T-helper 1 cell treated with Interleukin-12 subunit alpha and Interleukin-12 subunit beta and Interleukin-4 antibody, amounts not matched to agents 30 ng/mL and 1 ng/mL, for 36 hours (primary cell): Measurements from ENCODE around the gene KCNIP3. TPM values are rescaled to one million over a fixed set of nuclear protein-coding genes. Genes with fewer than 3 reads are reported as not detected.

Experiments
- intact Hi-C: fragments of 100-400 bp; cut with micrococcal nuclease; formaldehyde crosslinking; loops from one replicate; pipeline ENCODE4 v1.15.1; 2024
- total RNA-seq: library from RNA; stranded (reverse); gene quantifications from 2 replicates; pipeline ENCODE4 v1.2.3, GENCODE V29; 2022

The KCNIP3 gene
- total RNA-seq, 1 donor from 2014 or later, result not detected

DNA sequence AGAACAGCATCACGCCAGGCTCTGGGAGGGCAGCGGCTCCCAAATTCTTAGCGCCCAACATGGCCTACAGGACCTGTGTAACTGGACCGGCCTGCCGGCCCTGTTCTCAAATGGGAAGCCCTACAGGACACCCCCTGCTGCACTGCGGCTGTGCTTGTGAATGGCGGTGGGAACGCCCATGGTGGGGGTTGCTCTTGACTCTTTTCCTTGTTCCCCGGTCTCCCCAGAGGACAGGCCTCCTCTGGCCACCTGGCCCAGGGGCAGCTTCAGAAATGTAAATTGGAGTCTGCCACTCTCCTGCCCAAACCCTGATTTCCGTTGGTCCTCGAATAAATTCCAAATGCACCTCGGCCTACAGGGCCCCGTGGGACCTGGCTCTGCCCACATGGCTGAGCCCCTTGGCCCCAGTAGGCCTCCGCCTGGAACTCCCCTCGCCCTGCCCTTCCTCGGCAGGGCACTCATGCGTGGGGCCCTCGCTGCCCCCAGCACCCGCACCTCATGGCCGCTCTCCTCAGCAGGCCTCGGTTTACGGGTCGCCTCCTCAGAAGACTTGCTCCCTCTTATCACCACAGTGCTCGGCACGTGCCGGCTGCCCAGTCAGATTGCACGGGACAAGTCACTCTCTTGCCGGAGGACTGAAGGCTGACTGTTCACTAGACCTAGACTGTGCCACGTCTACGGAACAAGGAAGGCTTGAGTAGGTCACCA, 29.4 kb downstream of the KCNIP3 start:
- intact Hi-C loops, result no loop called here

DNA sequence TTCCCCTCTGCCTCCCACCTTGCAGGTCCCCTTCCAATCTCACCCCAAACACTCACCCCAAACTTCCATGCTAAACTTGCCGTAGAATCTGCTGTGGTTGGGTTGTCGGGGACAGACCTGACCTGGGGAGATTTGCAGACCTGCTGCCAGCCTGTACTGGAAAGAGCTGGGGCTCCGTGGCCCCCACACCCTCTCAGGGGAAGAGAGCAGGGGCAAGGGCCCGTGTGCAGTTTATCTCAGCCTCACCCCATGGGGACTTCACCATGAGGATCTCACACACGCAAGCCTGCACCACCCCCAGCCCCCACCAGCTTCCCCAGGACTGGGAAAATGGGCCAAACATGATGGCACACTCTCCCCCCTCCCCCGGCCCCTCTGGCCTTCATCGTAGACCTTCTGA, 30.7 kb downstream of the KCNIP3 start:
- intact Hi-C loops, result no loop called here

DNA sequence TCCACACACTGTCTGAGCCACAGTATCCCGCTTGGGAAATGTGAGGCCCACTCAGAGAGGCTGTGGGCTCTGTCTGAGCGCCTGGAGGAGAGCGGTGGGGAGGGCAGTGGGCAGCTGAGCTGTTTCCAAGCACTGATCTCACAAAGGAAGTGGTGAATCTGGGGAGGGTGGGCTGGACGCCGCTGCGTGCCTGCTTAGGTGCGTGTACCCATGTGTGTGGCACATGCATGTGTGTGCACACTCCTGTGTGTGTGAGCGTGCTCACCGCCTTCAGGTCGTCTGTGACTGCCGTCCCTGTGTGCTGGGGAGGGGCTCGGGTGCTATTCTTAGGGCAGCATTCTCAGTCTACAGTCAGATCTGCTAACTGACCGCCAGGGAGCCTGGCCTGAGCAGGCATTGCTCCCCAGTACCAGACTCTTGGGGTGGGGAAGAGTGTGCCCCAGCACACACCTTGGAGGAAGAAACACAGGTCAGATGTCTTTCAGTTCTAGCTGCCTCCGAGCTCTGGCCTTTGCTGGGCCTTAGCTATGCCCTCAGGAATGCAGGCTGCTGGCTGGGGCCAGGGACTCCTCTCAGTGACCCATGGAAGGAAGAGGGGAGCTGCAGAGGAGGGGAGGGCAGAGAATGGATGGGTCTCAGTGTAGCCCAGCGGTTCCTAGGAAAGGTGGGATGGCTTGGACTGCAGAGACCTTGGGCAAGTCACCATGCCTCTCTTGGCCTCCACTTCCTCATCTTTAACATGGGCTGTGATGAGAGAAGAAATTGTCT, 31.4 kb downstream of the KCNIP3 start:
- intact Hi-C loops, result no loop called here

DNA sequence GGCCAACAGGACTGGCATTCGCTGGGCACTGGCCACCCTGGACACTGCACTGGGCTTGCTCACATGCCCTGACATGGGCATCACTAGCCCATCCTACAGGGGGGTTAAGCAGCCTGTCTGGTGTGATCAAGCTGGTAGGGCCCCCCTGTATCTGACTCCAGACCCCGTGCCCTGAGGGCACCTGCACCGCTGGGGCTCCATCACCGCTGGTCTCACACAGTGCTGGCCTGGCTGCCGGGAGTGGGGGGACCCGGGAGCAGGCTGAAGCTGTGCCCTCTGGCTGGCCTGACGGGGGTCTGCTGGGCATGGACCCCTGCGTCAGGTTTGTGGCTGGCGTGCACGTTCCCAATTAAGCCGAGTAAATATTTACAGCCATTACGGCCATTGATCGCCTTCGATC, 32.3 kb downstream of the KCNIP3 start:
- intact Hi-C loops, result no loop called here

DNA sequence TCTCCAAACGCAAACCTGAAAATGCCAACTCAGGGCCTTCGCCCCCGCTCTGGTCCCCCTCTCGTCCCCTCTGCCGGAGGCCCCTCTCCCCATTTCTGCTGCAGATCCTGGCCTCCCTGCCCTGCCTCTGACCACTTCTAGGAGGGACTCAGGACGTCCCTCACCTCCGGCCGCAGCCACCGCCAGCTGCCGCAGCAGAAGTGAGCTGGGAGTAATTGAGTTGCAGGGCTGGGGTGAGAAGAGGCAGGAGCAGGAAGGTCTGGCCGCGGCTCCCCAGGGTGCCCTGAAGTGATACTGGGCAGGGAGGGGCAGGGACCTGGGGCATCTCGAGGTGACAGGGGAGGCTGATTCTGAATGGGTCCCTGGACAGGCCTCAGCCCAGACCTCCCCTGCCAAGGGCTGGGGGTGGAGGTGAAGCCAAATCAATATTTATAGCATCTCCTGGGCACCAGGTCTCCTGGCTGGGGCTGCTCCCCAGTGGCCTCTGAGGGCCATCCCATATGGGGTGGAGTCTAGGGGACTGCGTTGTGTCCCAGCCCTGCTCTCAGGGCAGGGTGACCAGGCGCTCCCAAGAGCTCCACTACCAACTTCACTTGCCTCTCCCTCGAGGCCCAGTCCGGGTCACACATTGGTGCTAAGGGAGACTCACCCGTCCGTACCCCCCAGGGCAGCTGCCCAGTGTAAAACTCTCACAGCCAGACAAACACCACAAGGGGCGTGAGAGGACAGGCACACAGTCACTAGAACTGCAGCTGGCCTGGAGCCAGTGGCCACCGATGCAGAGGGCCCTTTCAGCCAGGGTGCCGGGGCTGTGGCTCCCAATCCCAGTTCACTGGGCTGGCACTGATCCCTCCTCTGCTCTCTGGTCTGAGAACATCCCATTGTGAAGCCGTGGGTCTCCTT, 33.0 kb downstream of the KCNIP3 start:
- intact Hi-C loops, result no loop called here

DNA sequence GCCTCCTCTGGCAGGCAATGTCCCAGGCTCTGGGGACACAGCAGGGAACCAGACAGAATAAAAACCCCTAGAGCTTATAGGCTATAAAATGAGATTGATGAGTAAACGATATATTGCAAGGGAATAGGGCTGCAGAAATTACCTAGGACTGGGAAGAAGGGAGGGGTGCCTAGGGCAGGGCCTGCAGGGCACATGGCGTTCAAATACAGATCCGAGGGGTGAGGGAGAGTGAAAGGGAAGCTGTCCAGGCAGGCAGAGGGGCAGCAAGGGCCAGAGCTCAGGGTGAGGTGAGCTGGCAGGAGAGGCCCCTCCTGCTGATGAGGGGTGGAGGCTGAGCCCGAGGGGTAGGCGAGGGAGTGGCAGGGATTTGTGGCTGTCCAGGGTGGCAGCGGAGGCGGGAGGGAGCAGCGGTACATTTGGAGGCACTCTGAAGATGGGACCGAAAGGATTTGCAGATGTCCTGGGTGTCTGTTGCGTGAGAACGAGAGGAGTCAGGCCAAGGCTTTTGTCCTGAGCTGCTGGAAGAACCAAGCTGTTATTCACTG, 33.7 kb downstream of the KCNIP3 start:
- intact Hi-C loops, result no loop called here

DNA sequence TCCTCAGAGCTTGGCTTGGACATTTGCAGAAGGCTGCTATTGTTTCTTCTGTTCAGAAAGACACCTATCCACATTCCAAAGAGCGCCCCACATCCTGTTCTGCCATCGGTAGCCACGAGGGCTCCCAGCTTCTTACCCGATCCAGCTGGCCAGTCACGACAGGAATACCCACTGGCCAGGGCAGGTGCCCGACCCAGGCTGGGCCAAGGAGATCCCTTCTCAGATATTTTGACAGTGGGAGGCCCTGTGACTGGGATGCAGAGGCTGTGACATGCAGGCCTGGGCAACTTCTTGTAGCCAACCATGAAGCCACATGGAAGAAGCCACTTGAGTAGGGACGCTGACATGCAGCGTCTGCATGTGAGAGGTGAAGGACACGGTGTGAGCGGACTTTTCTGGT, 34.5 kb downstream of the KCNIP3 start:
- intact Hi-C loops, result no loop called here

DNA sequence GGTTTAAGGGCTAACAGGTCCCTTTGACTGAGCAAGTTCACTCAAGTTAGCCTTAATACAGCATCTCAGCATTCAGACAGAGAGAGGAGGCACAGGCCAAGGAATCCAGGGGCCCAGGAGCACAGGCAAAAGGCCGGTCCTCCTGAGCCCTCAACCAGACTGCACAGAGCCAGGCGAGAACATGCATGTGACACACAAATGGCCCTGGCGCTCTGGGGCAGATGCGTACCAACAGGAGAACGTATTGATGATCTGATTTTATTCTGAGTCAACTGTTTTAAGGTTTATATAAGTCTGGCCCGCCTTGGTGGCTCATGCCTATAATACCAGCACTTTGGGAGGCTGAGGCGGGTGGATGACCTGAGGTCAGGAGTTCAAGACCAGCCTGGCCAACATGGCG, 34.9 kb downstream of the KCNIP3 start:
- intact Hi-C loops, result no loop called here

DNA sequence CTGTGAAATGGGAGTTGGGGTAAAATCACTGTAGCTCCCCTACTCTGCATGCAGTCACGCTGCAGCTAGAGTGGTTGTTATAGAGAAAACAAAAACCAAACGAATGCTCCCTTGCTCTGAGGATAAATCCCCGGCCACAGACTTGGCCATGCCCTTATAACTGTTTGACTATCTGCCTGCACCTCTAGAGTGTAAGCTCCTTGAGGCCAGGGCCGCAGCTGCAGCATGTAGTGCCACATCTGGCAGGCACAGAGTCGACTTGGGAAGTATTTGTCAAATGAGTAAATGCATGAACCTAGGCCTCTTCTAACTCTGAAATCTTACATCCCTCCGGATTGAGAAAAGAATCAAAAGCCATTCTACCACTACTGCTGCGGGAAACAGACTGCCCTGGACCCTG, 35.9 kb downstream of the KCNIP3 start:
- intact Hi-C loops, result no loop called here

DNA sequence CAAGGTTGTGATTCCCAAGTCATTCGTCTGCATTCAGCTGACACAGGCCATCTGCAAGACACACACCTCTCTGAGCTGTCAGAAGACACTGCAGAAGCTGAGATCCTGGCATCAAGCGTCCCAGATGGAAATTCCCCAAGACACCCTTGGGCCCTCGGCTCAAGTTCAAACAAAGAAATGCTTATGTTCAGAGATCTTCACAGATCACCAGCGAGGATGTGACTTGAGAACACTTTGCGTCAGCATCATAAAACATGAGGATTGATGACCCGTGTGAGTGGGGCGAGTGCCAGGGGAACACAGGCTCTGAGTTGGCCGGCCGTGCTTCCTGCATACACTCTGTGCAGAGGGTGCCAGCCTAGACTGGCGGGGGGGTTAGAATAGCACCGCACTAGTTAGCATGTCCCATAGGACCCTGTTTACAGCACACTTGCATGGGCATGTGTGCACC, 36.8 kb downstream of the KCNIP3 start:
- intact Hi-C loops, result no loop called here

DNA sequence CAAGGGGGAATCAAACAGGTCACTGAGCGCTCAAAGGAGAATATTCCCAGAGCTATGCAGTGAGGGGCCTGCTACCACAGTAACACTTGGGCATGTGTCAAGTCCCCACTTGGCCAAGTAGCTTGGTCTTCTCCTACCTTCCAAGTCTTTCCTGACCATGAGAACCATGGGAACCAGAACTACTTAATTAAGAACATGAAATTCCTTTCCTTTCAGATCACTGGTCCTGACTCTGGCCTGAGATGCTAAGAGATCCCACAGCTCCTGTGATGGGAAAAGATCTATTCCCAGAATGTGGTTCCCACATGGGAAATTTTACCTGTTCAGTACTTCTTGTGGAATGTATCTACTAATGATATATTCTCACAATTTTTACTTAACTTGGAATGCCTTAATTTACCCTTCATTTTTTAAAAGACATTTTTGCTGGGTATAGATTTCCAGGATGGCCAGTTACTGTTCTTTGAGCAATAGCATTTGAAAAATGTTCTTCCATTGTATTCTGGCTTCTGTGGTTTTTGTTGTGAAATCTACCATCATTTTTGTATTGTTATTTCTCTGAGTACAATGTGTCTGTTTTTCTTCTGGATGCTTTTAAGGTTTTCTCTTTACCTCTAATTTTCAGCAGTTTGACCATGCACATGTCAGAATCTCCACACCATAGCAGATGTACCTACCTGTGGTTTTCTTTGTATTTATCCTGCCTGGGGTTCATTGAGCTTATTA, 37.9 kb downstream of the KCNIP3 start:
- intact Hi-C loops, result no loop called here

DNA sequence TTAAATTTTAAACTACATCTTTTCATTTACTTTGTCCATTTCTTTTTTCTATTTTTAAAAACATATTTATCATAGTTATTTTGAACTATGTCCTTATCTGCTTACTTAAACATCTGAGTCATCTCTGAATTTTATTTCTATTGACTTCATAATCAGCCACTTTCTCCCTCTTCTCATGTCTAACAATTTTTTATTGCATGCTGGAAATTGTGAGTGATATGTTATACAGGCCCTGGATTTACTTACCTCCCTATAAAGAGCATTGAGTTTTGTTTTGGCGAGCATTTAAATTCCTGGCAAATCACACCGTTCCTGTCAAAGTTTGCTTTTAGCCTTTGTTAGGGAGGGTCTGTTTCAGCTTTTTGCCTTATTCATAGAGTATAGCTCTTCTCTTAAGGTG, 39.3 kb downstream of the KCNIP3 start:
- intact Hi-C loops, result no loop called here

DNA sequence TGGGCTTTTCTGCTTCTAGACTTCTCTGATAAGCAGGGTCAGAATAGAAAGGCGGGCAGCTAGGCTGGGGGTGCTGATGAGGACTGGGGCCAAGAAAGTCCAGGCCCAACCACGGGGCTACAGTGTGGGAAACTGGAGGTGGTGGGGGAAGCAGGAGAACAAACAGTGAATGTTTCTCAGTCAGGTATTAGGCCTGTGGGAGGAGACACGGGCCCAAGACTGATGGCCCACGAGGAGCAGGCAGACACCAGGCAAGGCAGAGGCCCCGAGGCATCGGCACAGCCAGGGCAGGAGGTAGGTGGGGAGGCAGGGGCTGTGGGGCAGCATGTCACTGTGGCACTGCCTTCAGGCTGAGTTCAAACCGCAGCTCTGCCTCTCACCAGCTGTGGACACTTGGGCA, 40.7 kb downstream of the KCNIP3 start:
- intact Hi-C loops, result no loop called here

DNA sequence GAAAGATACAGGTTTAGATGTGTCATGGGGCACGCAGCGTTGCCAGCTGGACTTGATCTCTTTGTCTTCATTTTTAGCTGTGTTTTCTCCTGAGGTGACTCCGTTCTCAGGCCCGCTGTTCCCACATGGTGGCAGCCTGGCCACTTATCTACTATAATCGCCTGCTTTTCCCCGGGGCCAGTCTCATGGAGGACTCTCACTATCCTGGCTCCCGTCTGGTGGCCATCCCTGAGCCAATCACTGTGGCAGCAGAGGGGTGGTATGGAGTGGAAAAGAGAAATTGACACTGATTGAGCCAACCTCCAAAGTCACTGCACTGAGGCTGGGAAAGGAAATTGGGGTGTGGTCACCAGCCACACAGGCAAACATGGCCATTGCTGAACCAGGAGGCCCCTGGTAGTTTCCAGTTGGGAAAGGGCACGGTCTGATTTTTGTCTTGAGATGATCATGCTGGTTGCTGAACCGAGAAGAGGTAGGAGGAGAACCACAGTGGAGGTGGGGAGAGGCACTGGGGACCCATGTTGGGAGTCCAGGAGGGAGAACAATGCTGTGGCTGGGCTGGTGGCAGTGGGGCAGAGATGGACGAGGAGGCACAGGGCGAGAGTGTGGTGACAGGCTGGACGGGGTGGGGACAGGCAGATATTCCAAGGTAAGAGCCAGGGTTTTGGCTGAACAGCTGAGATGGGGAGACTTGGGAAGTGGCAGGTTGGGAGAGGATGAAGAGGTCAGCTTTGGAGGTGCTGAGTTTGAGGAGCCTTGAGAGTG, 45.6 kb downstream of the KCNIP3 start:
- intact Hi-C loops, result no loop called here

DNA sequence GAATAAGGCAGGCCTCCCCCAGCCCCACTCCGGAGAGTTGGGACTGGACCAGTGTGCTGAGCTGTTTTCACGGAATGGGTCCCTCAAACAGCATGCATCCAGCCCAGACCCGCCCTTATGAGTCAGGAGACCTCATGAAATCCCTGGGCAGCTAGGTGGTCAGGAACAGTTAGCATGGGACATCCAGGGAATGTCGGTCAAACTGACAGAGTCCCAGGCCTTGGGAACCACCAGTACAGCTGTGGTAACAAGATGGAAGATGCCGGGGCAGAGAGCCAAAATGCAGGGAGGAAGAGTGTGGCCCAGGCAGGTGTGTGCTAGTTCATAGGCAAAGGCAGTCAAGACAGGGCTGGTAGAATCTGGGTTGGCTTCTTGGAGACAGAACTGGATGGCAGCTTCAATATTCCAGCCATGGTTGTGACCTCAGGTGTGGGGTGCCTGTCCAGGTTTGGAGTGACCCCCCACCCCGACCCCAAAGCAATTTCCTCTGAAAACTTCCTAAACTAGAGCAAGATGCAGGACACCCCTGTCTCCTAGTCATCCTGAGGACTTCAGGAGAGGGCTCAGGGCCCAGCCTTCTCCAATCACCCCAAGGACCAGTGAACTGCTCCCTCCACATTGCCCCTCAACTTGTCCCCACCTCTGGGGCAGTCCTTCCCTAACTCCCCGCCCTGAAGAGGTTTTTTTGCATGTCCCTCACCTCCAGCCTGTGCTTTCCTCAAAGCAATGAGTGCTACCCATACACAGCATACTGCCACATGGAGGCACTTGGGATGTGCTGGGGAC, 46.5 kb downstream of the KCNIP3 start:
- intact Hi-C loops, result no loop called here

DNA sequence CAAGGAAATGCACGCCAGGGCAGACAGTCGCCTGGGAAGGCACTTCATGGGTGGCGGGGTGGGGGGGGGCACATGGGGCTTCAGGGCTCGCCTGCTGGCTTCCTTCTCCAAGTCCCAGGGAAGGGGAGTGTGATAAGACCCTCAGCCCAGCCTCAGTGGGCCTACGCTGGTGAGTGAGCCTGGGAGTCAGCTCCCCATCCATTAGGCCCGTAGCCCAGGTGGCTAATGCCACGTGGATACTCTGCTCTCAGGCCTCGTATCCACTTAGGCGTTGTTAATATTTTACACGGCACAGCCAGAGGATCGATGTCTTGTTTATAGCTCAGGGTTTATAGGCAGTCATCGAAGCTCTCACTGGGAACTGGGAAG, 47.1 kb downstream of the KCNIP3 start:
- intact Hi-C loops, result no loop called here

DNA sequence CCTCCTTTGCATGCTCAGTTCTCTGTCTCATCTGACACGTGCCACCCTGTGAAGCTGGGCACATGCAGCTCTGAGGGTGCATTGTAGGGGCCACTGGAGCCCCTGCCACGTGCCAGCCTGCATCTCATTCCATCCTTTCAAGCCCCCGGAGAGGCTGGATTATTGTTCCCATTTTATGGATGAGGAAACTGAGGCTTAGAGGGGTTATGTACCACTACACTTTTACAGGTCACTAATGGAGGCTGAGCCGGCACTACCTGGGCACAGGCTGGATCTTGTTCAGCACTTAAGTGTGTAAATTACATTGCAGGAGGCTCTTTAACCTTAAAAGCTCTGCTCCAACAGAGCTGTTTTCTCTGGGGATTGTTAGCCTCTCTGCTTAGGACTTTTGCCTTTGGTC, 47.5 kb downstream of the KCNIP3 start:
- intact Hi-C loops, result loop anchor here (1.0 to 5.0 kb wide), 2 partner anchors 321 to 383 kb away; no protein-coding TSS in a partner anchor

DNA sequence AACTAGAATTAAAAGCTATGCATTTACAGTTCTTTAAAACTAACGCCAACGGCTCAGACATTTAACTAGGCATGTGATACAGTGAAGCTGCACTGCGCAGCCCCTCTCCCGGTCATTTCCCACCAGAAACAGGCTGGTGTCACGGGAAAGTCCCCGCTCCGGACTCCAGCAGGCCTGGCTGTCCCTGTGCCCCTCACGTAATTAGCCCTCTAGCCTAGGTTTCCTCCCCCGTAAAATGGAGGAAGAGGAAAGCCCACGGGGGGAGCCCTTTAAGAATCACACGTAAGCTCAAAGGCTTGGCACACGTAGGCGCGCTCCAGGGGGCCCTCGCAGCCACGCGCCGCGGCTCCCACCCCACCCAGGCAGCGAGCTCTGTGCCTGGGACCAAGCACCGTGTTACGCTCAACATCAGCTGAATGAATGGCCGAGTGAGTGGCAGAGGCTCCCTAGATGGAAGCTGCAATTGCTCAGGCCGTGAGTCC, 48.0 kb downstream of the KCNIP3 start:
- intact Hi-C loops, result loop anchor here (1.0 to 5.0 kb wide), 2 partner anchors 322 to 382 kb away; no protein-coding TSS in a partner anchor
